CD4-positive, alpha-beta T cell (primary cell): ENCODE results near the gene LSAMP. TPM values are rescaled to one million over a fixed set of nuclear protein-coding genes. Genes with fewer than 3 reads are reported as not detected.

Experiments used
- ATAC-seq: fragments of 200-7000 bp; cut with Tn5 transposase; one replicate; pipeline ENCODE4 v1.10.0; 2022; ENCODE audit warnings: mild to moderate bottlenecking; ENCODE audit not compliant: poor library complexity
- CTCF ChIA-PET: fragments of 350-600 bp; sonication (Branson Sonifier 250); formaldehyde crosslinking; loops from one replicate; lab custom pipeline; 2021; ENCODE audit warnings: antibody characterized with exemption, inconsistent platforms; lab: Charles Lee
- POLR2A ChIA-PET: fragments of 350-600 bp; sonication (Branson Sonifier 250); formaldehyde crosslinking; loops from one replicate; lab custom pipeline; 2021; ENCODE audit warnings: antibody characterized with exemption, inconsistent platforms; lab: Charles Lee
- DNase-seq, 14 experiments: peaks; one replicate each; pipeline ENCODE4 v3.0.0-alpha.2; 2013 to 2020; ENCODE audit warnings: mixed read lengths in 2 of 14
- H3K27ac ChIP-seq, 2 donors: one replicate each; pipeline versions ENCODE4 v1.5.1 to v1.7.0; 2013; ENCODE audit warnings: low read length in 2 of 2, low read depth in 1 of 2, mild to moderate bottlenecking in 1 of 2
- H3K27me3 ChIP-seq, 2 experiments: 1 replicate in 1 of 2; 2 replicates in 1 of 2; pipeline versions ENCODE4 v1.6.1 to v1.7.0; 2013; ENCODE audit warnings: low read length in 2 of 2, control low read depth in 1 of 2, mild to moderate bottlenecking in 1 of 2, moderate library complexity in 1 of 2; ENCODE audit not compliant: insufficient read depth in 2 of 2, control insufficient read depth in 1 of 2
- H3K36me3 ChIP-seq: one replicate; pipeline ENCODE4 v1.6.1; 2013; ENCODE audit warnings: low read length, control low read depth; ENCODE audit not compliant: insufficient read depth
- H3K4me1 ChIP-seq: one replicate; pipeline ENCODE4 v1.6.1; 2013; ENCODE audit warnings: low read length, control low read depth; ENCODE audit not compliant: insufficient read depth
- H3K4me3 ChIP-seq: one replicate; pipeline ENCODE4 v1.5.1; 2013; ENCODE audit warnings: mild to moderate bottlenecking, low read length, moderate library complexity
- H3K9me3 ChIP-seq, 2 experiments: 1 replicate in 1 of 2; 2 replicates in 1 of 2; pipeline versions ENCODE4 v1.6.1 to v1.7.0; 2013; ENCODE audit warnings: low read length in 2 of 2, mild to moderate bottlenecking in 2 of 2, control low read depth in 1 of 2, moderate library complexity in 1 of 2; ENCODE audit not compliant: control insufficient read depth in 1 of 2, insufficient read depth in 1 of 2
- H3K27ac Mint-ChIP-seq: one replicate; pipeline ENCODE4 v1.8.0; 2020; ENCODE audit warnings: mixed read lengths
- H3K27me3 Mint-ChIP-seq: one replicate; pipeline ENCODE4 v1.8.0; 2021; ENCODE audit warnings: mixed read lengths
- H3K36me3 Mint-ChIP-seq: one replicate; pipeline ENCODE4 v1.8.0; 2021; ENCODE audit warnings: low read depth, mixed read lengths
- H3K4me1 Mint-ChIP-seq: one replicate; pipeline ENCODE4 v1.8.0; 2021; ENCODE audit warnings: low read depth, mixed read lengths
- H3K4me3 Mint-ChIP-seq: one replicate; pipeline ENCODE4 v1.8.0; 2020; ENCODE audit warnings: mild to moderate bottlenecking, mixed read lengths
- H3K9me3 Mint-ChIP-seq: one replicate; pipeline ENCODE4 v1.8.0; 2020; ENCODE audit warnings: mixed read lengths
- CTCF ChIP-seq: fragments of 200-600 bp; IDR thresholded peaks from one replicate; pipeline ENCODE4 v1.8.0; 2022; ENCODE audit warnings: antibody characterized with exemption, mild to moderate bottlenecking
- intact Hi-C, 2 experiments: fragments of 100-400 bp; cut with DNase I in 1 of 2; cut with micrococcal nuclease in 1 of 2; formaldehyde crosslinking; loops; one replicate each; pipeline versions ENCODE4 v1.15.1 to v1.9.0; 2023 to 2025; cut with DNase I, micrococcal nuclease
- total RNA-seq, 174 experiments: library from RNA in 2 of 174; stranded (reverse) in 2 of 174; gene quantifications; one replicate each; pipeline ENCODE4 v1.2.3 and lab custom pipeline; 2021 to 2026

The LSAMP gene
- total RNA-seq, 2 experiments from 2014 or later = not detected

- Histone ChIP-seq H3K4me3 (no peak overlapping the region), H3K36me3 (no peaks in the 10 kb centered on the region), H3K9me3 (peaks cover 0 to 6% of the 10 kb centered on the region in 2 experiments), H3K27ac (no peak overlapping the region), H3K27me3 (no peaks in the 10 kb centered on the region), H3K4me1 (no peaks in the 10 kb centered on the region)
- no peaks in the 10 kb centered on the region for H3K36me3 Mint-ChIP-seq
- no peaks in the 10 kb centered on the region for H3K27me3 Mint-ChIP-seq
- intact Hi-C loops = no loop called here
- H3K4me1 Mint-ChIP-seq = no peaks in the 10 kb centered on the region
- no peak overlapping the region for H3K4me3 Mint-ChIP-seq
- H3K27ac Mint-ChIP-seq = no peak overlapping the region
- no peak for ATAC-seq
- ChIA-PET POLR2A (no interaction called here), CTCF (no interaction called here)
- DNase-seq = no peak
- TF ChIP-seq CTCF = no peak
- peaks cover 9% of the 10 kb centered on the region for H3K9me3 Mint-ChIP-seq
Observed at GRCh38 chr3:116200956-116201690, 244.2 kb downstream of the LSAMP start.

DNA sequence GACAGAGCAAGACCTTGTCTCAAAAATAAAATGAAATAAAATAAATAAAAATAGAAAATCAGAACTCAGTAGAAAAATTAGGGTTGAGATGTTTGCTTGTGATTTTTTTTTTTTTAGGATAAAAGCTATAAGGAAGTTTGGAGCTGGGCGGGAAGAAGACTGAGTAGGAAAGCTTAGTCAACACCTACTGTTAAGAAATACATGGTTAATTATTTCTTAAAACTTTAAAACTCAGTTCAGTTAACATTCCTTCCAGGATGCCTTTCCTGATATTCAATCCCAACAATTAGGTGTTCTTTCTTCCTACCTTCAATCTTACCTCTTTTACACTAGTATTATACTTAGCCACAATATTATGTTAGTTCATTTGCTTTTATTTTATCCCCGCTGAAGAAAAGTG, 246.2 kb downstream of the LSAMP start:
- Mint-ChIP-seq H3K27me3 (no peaks in the 10 kb centered on the region), H3K9me3 (peaks cover 9% of the 10 kb centered on the region), H3K36me3 (no peaks in the 10 kb centered on the region), H3K4me1 (no peaks in the 10 kb centered on the region), H3K27ac (no peak overlapping the region), H3K4me3 (no peak overlapping the region)
- TF ChIP-seq CTCF = no peak
- intact Hi-C loops = no loop called here
- ChIA-PET POLR2A (no interaction called here), CTCF (no interaction called here)
- Histone ChIP-seq H3K4me1 (no peaks in the 10 kb centered on the region), H3K27me3 (no peaks in the 10 kb centered on the region), H3K36me3 (no peaks in the 10 kb centered on the region), H3K4me3 (no peak overlapping the region), H3K9me3 (peaks cover 0 to 12% of the 10 kb centered on the region in 2 experiments), H3K27ac (no peak overlapping the region)
- DNase-seq = no peak
- no peak for ATAC-seq

DNA sequence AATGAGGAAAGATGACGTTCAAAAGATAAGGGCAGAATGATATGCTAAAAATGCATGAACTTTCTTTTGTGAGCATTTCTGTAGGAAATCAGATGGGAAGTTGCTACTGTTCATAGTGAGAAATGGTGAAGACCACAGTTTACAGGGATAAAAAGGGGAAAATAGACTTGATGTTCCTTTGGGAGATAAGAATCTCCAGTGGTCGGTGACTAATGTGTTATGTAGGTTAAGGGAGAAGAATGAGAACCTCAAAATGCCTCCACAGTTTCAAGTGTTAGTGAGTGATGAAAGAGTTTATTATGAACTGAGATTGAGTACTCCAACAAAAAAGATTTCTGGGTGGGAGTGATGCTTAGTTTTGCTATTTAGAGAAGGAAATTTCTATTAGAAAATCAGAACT, 247.2 kb downstream of the LSAMP start:
- no peak for DNase-seq
- CTCF ChIA-PET = no interaction called here
- Mint-ChIP-seq H3K9me3 (peaks cover 12% of the 10 kb centered on the region), H3K27ac (no peak overlapping the region), H3K36me3 (no peaks in the 10 kb centered on the region), H3K27me3 (no peaks in the 10 kb centered on the region), H3K4me1 (no peaks in the 10 kb centered on the region), H3K4me3 (no peak overlapping the region)
- H3K27ac ChIP-seq = no peak overlapping the region
- peaks cover 0 to 12% of the 10 kb centered on the region in 2 experiments for H3K9me3 ChIP-seq
- POLR2A ChIA-PET = no interaction called here
- no peaks in the 10 kb centered on the region for H3K4me1 ChIP-seq
- no peak for ATAC-seq
- H3K36me3 ChIP-seq = no peaks in the 10 kb centered on the region
- no peak for TF ChIP-seq CTCF
- no peaks in the 10 kb centered on the region for H3K27me3 ChIP-seq
- H3K4me3 ChIP-seq = no peak overlapping the region
- intact Hi-C loops = no loop called here
